Ascending aorta (tissue), 2 donors: ENCODE measurements around the gene RAB14. TPM values are rescaled to one million over a fixed set of nuclear protein-coding genes. Genes with fewer than 3 reads are reported as not detected.
"Not testable (repeated sequence)": the region's sequence is repeated elsewhere in the genome, so short reads cannot be mapped to it uniquely, and the experiment has no call there.

Experiments
- DNase-seq, 2 donors: peaks; one replicate each; pipeline ENCODE4 v3.0.0-alpha.2; 2019; ENCODE audit warnings: low spot score in 2 of 2
- H3K27ac ChIP-seq, 2 donors: fragments of 200-600 bp; sonication (generic); one replicate each; pipeline ENCODE4 v1.5.1; 2016 to 2017; ENCODE audit warnings: mild to moderate bottlenecking in 1 of 2
- H3K27me3 ChIP-seq: fragments of 200-600 bp; sonication (generic); one replicate; pipeline ENCODE4 v1.5.1; 2017
- H3K36me3 ChIP-seq, 2 donors: fragments of 200-600 bp; sonication (generic); one replicate each; pipeline ENCODE4 v1.5.1; 2016
- H3K4me1 ChIP-seq, 2 donors: fragments of 200-600 bp; sonication (generic); one replicate each; pipeline ENCODE4 v1.5.1; 2016 to 2017; ENCODE audit warnings: mild to moderate bottlenecking in 1 of 2
- H3K4me3 ChIP-seq, 2 donors: fragments of 200-600 bp; sonication (generic); one replicate each; pipeline ENCODE4 v1.5.1; 2016 to 2017; ENCODE audit warnings: mild to moderate bottlenecking in 1 of 2
- H3K9me3 ChIP-seq, 2 donors: fragments of 200-600 bp; sonication (generic); one replicate each; pipeline ENCODE4 v1.5.1; 2016
- CTCF ChIP-seq, 3 experiments: fragments of 200-600 bp in 2 of 3; fragments of 450-650 bp in 1 of 3; sonication (generic) in 2 of 3; IDR thresholded peaks; one replicate each; pipeline ENCODE4 v1.5.1; 2016 to 2019; ENCODE audit warnings: antibody characterized with exemption in 3 of 3, mild to moderate bottlenecking in 1 of 3, moderate library complexity in 1 of 3
- intact Hi-C: fragments of 100-400 bp; cut with DNase I; formaldehyde crosslinking; loops from one replicate; pipeline ENCODE4 v1.15.1; 2023
- total RNA-seq: library from RNA; depleted of rRNA; stranded (reverse); fragments of >200 nt; gene quantifications from one replicate; pipeline ENCODE4 v1.1.0, GENCODE V29; 2016

RAB14 gene
- total RNA-seq, 1 donor from 2014 or later = 18.2 TPM

GRCh38 chr9:121179930-121180681 is 21.6 kb downstream of the RAB14 start:
- DNase-seq = no peak
- Histone ChIP-seq H3K9me3 (no peaks in the 10 kb centered on the region), H3K4me1 (peaks cover 0 to 25% of the 10 kb centered on the region in 2 donors), H3K4me3 (no peak overlapping the region), H3K27ac (no peak overlapping the region), H3K36me3 (peaks cover 11 to 55% of the 10 kb centered on the region in 2 donors), H3K27me3 (no peaks in the 10 kb centered on the region)
- TF ChIP-seq CTCF (IDR thresholded peaks at IDR 0.05) = no peak
- intact Hi-C loops = no loop called here

- H3K9me3 ChIP-seq, H3K4me3 ChIP-seq, H3K27me3 ChIP-seq, DNase-seq, intact Hi-C loops, H3K27ac ChIP-seq: not testable (repeated sequence)
- Histone ChIP-seq H3K4me1 (peaks cover 0 to 25% of the 10 kb centered on the region in 2 donors), H3K36me3 (peaks cover 11 to 59% of the 10 kb centered on the region in 2 donors)
Measured at GRCh38 chr9:121179373-121179721, 22.3 kb downstream of the RAB14 start.

- intact Hi-C loops = no loop called here
- Histone ChIP-seq H3K9me3 (no peaks in the 10 kb centered on the region), H3K27ac (no peak overlapping the region), H3K27me3 (no peaks in the 10 kb centered on the region), H3K4me3 (no peak overlapping the region), H3K4me1 (peaks cover 0 to 20% of the 10 kb centered on the region in 2 donors), H3K36me3 (peaks cover 11 to 60% of the 10 kb centered on the region in 2 donors)
- DNase-seq = no peak
- TF ChIP-seq CTCF (IDR thresholded peaks at IDR 0.05) = no peak
Measured at GRCh38 chr9:121178676-121179372, 22.8 kb downstream of the RAB14 start.

- no peaks in the 10 kb centered on the region for H3K4me1 ChIP-seq
- H3K27ac ChIP-seq = no peak overlapping the region
- no peak for DNase-seq
- intact Hi-C loops = no loop called here
- no peak for TF ChIP-seq CTCF (IDR thresholded peaks at IDR 0.05)
- no peak overlapping the region for H3K4me3 ChIP-seq
- H3K27me3 ChIP-seq = no peaks in the 10 kb centered on the region
- H3K36me3 ChIP-seq = peaks cover 32 to 77% of the 10 kb centered on the region in 2 donors
- H3K9me3 ChIP-seq = no peaks in the 10 kb centered on the region
Measured at GRCh38 chr9:121173501-121173900, 28.2 kb downstream of the RAB14 start.

- Histone ChIP-seq H3K27ac (no peak overlapping the region), H3K4me3 (no peak overlapping the region), H3K27me3 (no peaks in the 10 kb centered on the region), H3K9me3 (no peaks in the 10 kb centered on the region), H3K36me3 (peaks cover 32 to 77% of the 10 kb centered on the region in 2 donors), H3K4me1 (no peaks in the 10 kb centered on the region)
- DNase-seq = no peak
- TF ChIP-seq CTCF (IDR thresholded peaks at IDR 0.05) = no peak
- intact Hi-C loops = no loop called here
Measured at GRCh38 chr9:121172726-121173487, 28.8 kb downstream of the RAB14 start.

- intact Hi-C loops = no loop called here
- Histone ChIP-seq H3K4me1 (no peaks in the 10 kb centered on the region), H3K4me3 (no peak overlapping the region), H3K27ac (no peak overlapping the region), H3K36me3 (peaks cover 32 to 88% of the 10 kb centered on the region in 2 donors), H3K9me3 (no peaks in the 10 kb centered on the region), H3K27me3 (no peaks in the 10 kb centered on the region)
- no peak for DNase-seq
- TF ChIP-seq CTCF (IDR thresholded peaks at IDR 0.05) = no peak
Measured at GRCh38 chr9:121171236-121171635, 30.4 kb downstream of the RAB14 start.
